Stimulated activated CD8-positive, alpha-beta memory T cell treated with anti-CD3 and anti-CD28 coated beads, Interleukin-4, amount 100 ng/mL, for 48 hours (primary cell): ENCODE data around the gene RFPL2.

Experiments
- DNase-seq: peaks from one replicate; pipeline ENCODE4 v3.0.0-alpha.2; 2020

Gene RFPL2

GRCh38 chr22:32204856-32205722, at the start of gene RFPL2:
RFPL2 (minus strand) TSS chr22:32205073; CDS start chr22:32202451, 2,622 bp downstream.
- peak; percentile 57 for DNase-seq

GRCh38 chr22:32249231-32249630, 44.4 kb upstream of the RFPL2 start:
- DNase-seq: no peak

GRCh38 chr22:32248276-32248675, 43.4 kb upstream of the RFPL2 start:
- DNase-seq: no peak

- no peak for DNase-seq
These were observed 41.3 kb upstream of the RFPL2 start for GRCh38 chr22:32246166-32246565.

- no peak for DNase-seq
These were observed 40.2 kb upstream of the RFPL2 start for GRCh38 chr22:32245042-32245441.

DNA sequence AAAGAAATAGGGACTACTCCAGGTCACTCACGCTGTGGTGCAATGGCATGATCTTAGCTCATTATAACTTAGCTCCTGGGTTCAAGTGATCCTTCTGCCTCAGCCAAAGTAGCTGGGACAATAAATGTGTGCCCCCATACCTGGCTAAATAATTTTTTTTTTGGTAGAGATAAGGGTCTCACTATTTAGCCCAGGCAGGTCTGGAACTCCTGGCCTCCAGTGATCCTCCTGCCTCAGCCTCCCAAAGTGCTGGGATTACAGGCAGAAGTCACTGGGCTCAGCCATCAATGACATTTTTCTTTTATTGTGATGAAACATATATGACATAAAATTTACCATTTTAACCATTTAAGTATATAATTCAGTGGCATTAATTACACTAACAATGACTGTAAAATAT, 39.7 kb upstream of the RFPL2 start:
- DNase-seq: no peak

DNA sequence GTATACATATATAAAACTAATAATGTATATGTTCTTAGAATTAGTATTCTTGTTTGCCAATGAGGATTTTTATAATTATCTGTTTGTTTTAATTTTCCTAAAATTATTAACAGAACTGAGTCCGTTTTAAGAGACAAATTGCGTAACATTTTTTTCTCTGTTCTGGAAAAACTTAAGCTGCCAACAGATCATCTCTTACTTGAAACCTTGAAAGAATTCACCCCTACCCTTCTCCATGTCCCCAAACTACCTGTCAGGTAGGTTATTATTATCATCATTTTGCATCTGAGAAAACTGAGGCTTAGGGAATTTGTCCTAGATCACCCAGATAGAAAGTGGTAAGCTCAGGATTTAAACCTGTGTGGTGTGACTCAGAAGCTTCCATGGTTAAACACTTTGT, 35.6 kb upstream of the RFPL2 start:
- no peak for DNase-seq

GRCh38 chr22:32237906-32238305, 33.0 kb upstream of the RFPL2 start:
- DNase-seq: no peak

DNA sequence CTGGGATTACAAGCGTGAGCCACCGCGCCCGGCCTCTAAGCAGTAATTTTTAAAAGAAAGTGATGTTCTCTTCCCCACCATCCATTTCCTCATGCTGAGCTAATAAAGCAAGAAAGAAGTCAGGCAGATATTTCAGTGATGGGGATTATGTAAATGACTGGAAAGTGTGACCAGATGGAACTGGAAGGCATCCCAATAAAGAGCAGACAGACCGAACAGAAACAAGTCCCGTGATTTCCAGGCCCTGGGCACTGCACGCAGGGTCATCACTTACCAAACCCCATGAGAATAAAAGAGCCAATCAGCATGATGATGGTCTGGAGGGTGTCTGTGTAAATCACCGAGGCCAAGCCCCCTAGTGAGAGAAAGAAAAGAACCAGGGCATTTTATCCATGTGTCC, 32.1 kb upstream of the RFPL2 start:
- no peak for DNase-seq

DNA sequence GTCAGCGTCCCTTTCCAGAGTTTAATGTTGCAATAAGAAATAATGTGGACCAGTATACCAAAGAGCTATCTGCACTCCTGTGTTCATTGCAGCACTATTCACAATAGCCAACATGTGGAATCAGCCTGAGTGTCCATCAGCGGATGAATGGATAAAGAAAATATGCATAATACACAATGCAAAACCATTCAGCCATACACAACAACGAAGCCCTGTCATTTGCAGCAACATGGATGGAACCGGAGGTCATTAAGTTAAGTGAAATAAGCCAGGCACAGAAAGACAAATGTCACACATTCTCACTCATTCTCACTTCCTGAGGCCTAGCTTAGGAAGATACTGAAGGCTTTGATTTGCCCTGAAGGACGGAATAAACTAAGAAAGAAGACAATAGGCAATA, 28.2 kb upstream of the RFPL2 start:
- no peak for DNase-seq

DNA sequence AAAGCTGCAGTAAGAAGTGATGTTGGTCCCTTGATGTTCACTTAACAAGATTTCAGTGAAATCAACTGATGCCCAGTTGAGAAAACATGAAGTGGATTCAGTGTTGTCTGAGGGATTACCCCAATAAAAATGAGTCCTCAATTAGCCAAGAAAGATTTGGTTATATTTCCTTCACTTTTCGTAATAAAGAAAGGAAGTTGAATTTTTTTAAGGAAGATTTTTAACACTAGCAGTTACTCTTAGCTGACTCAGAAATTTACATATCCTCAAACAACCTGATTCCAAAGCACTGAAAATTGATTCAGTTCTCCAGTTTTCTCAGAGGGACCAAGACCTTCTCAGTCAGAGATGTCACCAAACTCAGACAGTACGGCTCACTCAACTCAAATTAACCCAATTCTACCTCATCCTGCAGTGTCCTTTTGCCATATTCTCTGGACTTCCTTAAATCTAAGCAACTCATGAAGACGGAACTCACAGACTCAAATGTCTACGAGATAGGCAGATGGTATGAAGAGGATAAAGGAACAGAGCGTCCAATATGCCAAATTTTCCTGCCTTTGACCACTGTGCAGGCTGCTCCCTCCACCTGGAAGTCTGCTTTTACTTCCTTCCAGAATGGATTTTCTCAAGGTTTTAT, 27.4 kb upstream of the RFPL2 start:
- DNase-seq: no peak

GRCh38 chr22:32226326-32227104, 21.6 kb upstream of the RFPL2 start:
- DNase-seq: no peak

DNA sequence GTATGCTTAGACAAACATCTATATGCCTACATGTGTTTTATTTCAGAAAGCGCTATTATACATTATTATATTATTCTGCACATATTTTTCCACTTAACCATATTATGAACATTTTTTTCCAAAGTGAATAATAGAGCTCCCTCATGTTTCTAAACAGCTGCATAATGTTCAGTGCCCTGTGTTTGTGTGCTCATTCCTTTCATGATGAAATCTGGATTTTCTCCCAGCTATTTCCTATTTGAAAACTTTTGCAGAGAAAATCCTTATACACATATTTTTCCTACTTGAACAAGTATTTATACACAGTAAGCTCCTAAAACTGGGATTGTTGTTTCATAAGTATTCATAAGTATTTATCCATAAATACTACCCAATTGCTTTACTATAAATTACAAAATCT, 18.1 kb upstream of the RFPL2 start:
- no peak for DNase-seq

- no peak for DNase-seq
These were observed 14.2 kb upstream of the RFPL2 start for GRCh38 chr22:32219026-32219425.

GRCh38 chr22:32218470-32218869, 13.6 kb upstream of the RFPL2 start:
- no peak for DNase-seq

DNA sequence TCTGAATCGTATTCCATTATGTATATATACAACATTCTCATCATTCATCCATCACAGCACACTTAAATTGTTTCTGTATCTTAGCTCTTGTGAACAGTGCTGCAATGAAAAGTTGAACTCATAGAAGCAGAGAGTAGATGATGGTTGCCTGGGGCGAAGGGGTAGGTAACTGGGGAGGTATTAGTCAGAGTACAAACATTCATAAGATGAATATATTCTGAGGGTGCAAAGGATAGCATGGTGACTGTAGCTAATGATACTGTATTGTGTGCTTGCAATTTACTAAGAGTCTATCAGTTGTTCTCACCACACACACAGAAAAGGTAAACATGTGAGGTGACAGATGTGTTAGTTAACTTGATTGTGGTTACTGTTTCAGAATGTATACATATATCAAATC, 12.6 kb upstream of the RFPL2 start:
- no peak for DNase-seq

- no peak for DNase-seq
These were observed 12.0 kb upstream of the RFPL2 start for GRCh38 chr22:32216911-32217310.

GRCh38 chr22:32211011-32211410, 6.1 kb upstream of the RFPL2 start:
- no peak for DNase-seq

- no peak for DNase-seq
These were observed 3.8 kb upstream of the RFPL2 start for GRCh38 chr22:32208681-32209080.

- DNase-seq: no peak
These were observed 3.2 kb upstream of the RFPL2 start for GRCh38 chr22:32207971-32208480.

DNA sequence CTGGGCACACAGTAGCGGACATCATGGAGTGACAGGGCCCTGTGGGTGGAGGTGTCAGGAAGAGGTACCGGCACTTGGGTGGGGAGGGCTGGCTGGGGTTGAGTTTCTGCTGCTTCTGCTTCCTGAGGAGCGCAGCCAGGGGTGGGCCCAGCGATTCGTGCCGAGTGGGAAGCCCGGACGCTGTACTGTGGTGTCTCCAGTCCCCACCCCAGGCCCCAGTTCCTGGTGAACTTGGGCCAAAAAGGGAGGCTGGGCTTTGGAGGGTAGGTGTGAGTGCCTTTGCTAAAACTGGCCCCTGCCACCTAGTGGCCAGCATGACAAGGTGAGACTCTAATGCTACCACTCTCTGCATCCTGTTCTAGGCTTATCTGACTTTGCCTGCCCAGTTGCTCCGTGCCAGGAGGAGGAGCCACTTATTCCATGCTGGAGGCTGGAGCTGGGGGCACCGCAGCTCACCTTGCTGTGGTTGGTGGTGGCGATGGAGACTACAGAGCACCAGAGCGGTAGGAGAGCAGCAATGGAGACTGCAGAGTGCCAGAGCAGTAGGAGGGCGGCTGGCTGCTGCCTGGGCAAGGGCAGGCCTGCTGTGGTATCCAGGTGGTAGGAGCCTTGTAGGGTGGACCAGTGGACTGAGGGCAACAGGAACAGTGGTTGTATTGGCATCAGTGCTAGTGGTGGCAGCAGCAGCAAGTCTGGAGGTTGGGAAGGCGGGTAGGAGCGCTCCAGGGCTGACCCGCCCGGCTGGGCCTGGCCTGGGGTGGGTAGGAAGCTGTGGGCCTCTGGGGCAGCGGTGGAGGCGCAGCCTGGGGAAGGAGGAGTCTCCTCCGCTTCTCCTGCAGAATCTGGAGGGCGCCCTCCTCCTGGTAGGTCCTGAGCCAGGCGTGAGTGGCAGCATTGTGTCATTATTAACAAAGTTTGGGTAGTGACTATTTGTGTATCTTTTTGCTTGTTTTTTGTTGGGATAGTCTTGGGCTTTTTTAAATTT, 2.2 kb upstream of the RFPL2 start:
- DNase-seq: peak; percentile 56
